SW 1271 (cell line): ENCODE data around the gene PHACTR1.
"Not testable (repeated sequence)": the region's sequence is repeated elsewhere in the genome, so short reads cannot be mapped to it uniquely, and the experiment has no call there.

Source experiments
- DNase-seq, 2 experiments: peaks; one replicate each; lab custom pipeline; 2025; lab: John Stamatoyannopoulos, UW

Gene PHACTR1

GRCh38 chr6:12716298-12716916 is at the start of gene PHACTR1:
Gene PHACTR1 (plus strand): TSS chr6:12716767.
- no peak for DNase-seq

DNA sequence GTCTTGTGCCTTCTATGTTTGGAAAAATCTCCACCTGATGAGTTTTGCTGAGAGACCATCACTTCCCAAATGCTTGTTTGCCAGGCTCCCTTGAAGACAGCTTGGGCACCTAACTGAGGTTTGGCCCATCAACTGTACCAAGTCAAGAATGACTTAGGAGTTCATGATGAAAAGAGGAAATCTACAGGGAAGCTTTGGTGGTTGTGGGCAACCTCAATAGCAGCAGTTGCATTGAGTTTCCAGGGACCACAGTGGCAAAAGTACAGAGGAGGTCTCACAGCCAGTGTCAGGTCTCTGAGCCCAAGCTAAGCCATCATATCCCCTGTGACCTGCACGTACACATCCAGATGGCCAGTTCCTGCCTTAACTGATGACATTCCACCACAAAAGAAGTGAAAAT is 49.7 kb upstream of the PHACTR1 start:
- no peak for DNase-seq

- no peak for DNase-seq
Observed at GRCh38 chr6:12675931-12676330, 40.6 kb upstream of the PHACTR1 start.

GRCh38 chr6:12679341-12679740 is 37.2 kb upstream of the PHACTR1 start:
- DNase-seq, result no peak

DNA sequence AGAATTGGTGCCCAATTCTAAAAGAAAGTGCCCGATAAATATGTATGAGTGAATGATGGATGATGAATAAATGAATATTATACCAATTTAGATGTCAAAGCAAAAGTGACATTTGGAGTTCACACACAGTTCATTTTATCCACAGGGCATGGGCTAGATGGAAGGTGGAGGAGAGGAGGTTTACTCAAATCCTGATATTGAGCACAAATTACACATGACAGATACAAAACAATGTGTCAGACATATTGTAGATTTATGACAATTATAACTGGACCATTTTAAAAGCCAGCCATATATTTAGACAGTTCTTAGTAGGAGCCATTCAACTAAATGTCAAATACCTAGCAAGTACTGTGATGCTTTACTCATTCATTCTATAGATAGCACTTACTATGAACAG is 23.4 kb upstream of the PHACTR1 start:
- no peak for DNase-seq

- no peak for DNase-seq
Observed at GRCh38 chr6:12698298-12698697, 18.3 kb upstream of the PHACTR1 start.

- no peak for DNase-seq
Observed at GRCh38 chr6:12704946-12705345, 11.6 kb upstream of the PHACTR1 start.

- DNase-seq, result no peak
Observed at GRCh38 chr6:12709116-12709515, 7.5 kb upstream of the PHACTR1 start.

- DNase-seq, result no peak
Observed at GRCh38 chr6:12709556-12710232, 6.9 kb upstream of the PHACTR1 start.

DNA sequence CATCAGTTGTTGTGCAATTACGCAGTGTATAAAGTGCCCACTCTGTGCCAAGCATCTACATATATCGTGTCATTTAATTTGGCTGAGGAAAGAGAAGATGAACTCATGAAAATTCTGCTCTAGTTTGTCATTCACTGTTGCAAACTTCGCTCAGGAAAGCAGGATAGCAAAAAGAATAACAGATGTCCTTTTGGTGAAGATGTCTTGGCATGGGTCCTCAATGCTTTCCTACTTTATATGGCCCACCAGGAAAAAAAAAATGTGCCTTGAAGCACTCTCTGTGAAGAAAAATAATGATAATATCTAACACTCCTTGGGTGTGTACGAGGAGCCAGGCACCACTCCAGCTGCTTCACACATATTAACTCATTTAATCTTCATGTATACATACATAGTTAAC is 5.6 kb upstream of the PHACTR1 start:
- no peak for DNase-seq

DNA sequence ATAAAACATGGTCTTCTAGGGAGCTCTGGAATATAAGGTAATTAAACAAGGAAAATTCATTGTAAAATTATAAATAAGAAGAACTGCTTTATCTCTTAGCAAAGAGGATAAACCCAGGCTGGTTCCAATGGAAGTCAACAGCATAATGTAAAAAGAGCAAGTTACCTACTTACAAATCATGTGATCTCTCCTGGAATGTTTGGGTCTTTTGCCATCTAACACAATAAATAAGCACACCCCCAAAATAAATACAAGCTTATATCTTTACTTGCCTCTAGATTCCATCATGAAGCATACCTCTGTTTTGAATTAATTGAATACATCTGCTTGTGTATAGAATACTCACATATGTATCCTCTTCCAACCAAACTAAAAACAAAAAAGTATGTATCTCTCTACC is 2.5 kb upstream of the PHACTR1 start:
- DNase-seq, result no peak

GRCh38 chr6:12715437-12715836 is 1.1 kb upstream of the PHACTR1 start:
- no peak for DNase-seq

DNA sequence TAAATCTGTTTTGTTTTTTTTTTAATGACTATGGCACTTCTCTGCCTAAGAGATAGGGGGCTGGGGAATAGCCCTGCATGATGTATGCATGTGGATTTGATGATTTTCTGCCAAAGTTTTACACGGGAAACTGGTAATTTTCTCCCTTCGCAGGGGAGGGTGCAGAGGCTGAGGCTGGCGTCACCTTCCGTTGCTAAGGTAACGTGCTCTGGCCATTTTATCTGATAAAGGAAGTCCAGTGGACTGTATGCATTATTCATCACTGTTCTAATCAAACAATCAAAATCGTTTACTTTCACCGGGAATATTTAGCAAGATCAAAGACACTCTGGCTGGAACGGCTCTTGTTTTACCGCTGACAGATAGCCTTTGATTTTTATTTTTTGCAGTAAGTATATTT is 789 bp downstream of the PHACTR1 start:
- no peak for DNase-seq

- DNase-seq, result peak in 1 of 2 experiments; percentile 10
Observed at GRCh38 chr6:12718015-12718414, 1.4 kb downstream of the PHACTR1 start.

- DNase-seq, result no peak
Observed at GRCh38 chr6:12719017-12719416, 2.5 kb downstream of the PHACTR1 start.

- DNase-seq, result no peak
Observed at GRCh38 chr6:12720310-12720709, 3.7 kb downstream of the PHACTR1 start.

- DNase-seq, result no peak
Observed at GRCh38 chr6:12725263-12725662, 8.7 kb downstream of the PHACTR1 start.

DNA sequence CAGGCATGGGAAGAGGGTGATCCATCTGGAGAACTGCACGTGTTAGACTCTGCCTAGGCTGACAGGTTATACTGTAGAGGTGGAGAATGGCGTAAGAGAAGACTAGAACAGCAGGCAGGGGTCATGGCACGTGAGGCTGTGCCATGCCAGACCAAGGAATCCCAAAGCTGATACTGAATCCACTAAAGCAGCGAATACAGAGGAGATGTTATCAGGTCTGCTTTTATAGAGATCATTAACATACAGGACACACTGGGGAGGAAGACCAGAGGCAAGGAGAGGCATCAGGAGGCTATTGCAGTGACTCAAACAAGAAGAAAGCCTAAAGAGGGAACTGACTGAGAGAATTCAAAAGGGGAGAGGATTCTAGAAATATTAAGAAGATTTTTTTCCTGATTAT is 12.9 kb downstream of the PHACTR1 start:
- DNase-seq, result no peak

GRCh38 chr6:12730809-12731208 is 14.2 kb downstream of the PHACTR1 start:
- not testable (repeated sequence) for DNase-seq

GRCh38 chr6:12733876-12734275 is 17.3 kb downstream of the PHACTR1 start:
- DNase-seq, result no peak

- no peak for DNase-seq
Observed at GRCh38 chr6:12735786-12736185, 19.2 kb downstream of the PHACTR1 start.

DNA sequence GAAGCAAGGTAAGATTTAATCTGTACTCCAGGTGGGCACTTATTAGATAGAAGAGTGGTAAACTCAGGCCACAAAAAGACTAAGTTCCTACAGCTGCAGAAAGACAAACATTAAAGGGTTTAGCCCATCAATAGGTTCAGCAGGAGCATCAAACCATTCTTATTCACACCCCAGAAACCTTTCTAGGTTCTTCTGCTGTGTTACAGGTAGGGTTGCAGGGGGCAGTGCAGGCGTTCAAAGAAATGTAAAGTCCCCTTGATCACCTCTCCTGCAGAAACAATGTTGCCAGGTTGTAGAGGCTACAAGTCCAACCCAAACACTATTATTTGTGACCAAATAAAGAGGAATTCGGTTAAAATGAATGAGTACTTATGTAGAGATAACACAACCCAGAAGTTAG is 31.8 kb downstream of the PHACTR1 start:
- no peak for DNase-seq

GRCh38 chr6:12748815-12749521 is 32.4 kb downstream of the PHACTR1 start:
- no peak for DNase-seq
